KMS-11 (cell line): ENCODE results near the gene NFATC1.

ENCODE experiments used
- H2AFZ ChIP-seq: fragments of 200-600 bp; sonication (generic); 2 replicates; pipeline ENCODE4 v1.6.1; 2016; ENCODE audit warnings: antibody characterized with exemption, mixed run types, low read depth
- H3K27ac ChIP-seq: fragments of 200-600 bp; sonication (generic); 2 replicates; pipeline ENCODE4 v1.6.1; 2016; ENCODE audit warnings: mild to moderate bottlenecking, mixed run types
- H3K27me3 ChIP-seq: fragments of 200-600 bp; sonication (generic); 2 replicates; pipeline ENCODE4 v1.6.1; 2017; ENCODE audit warnings: mild to moderate bottlenecking, low read depth, mixed run types, moderate library complexity; ENCODE audit not compliant: insufficient read depth
- H3K36me3 ChIP-seq: fragments of 200-600 bp; sonication (generic); 2 replicates; pipeline ENCODE4 v1.6.1; 2017; ENCODE audit warnings: mild to moderate bottlenecking, mixed run types; ENCODE audit not compliant: insufficient read depth
- H3K4me1 ChIP-seq: fragments of 200-600 bp; sonication (generic); 2 replicates; pipeline ENCODE4 v1.6.1; 2016; ENCODE audit warnings: mild to moderate bottlenecking, low read depth, mixed run types; ENCODE audit not compliant: poor library complexity, severe bottlenecking
- H3K4me2 ChIP-seq: fragments of 200-600 bp; sonication (generic); 2 replicates; pipeline ENCODE4 v1.7.0; 2016; ENCODE audit warnings: mild to moderate bottlenecking, mixed run types
- H3K4me3 ChIP-seq: fragments of 200-600 bp; sonication (generic); IDR thresholded peaks from 2 replicates; pipeline ENCODE4 v1.6.1; 2017; ENCODE audit warnings: low read depth, low read length, mixed read lengths; ENCODE audit not compliant: insufficient read depth
- H3K79me2 ChIP-seq: fragments of 200-600 bp; sonication (generic); 2 replicates; pipeline ENCODE4 v1.6.1; 2016; ENCODE audit warnings: low read depth, mixed run types; ENCODE audit not compliant: insufficient read depth
- H3K9ac ChIP-seq: fragments of 200-600 bp; sonication (generic); 2 replicates; pipeline ENCODE4 v1.6.1; 2016; ENCODE audit warnings: mild to moderate bottlenecking, mixed run types
- H4K20me1 ChIP-seq: fragments of 200-600 bp; sonication (generic); 2 replicates; pipeline ENCODE4 v1.6.1; 2016; ENCODE audit warnings: mild to moderate bottlenecking, mixed run types; ENCODE audit not compliant: insufficient read depth
- CTCF ChIP-seq: fragments of 200-600 bp; sonication (generic); conservative IDR thresholded peaks from 2 replicates; pipeline ENCODE4 v1.6.1; 2017; ENCODE audit warnings: low read depth, mild to moderate bottlenecking, antibody characterized with exemption, low read length, moderate library complexity, mixed read lengths

Gene NFATC1

GRCh38 chr18:79455261-79455660 lies 59.5 kb downstream of the NFATC1 start:
- Histone ChIP-seq H3K27me3 (no peaks in the 10 kb centered on the region), H4K20me1 (no peaks in the 10 kb centered on the region), H3K36me3 (no peaks in the 10 kb centered on the region; the same call in 1 of the 2 replicates), H3K4me3 (no peak overlapping the region), H3K27ac (no peak overlapping the region), H3K4me2 (no peak overlapping the region), H3K9ac (no peak overlapping the region), H3K79me2 (no peaks in the 10 kb centered on the region), H3K4me1 (no peaks in the 10 kb centered on the region), H2AFZ (no peak overlapping the region)
- TF ChIP-seq CTCF = no peak

DNA sequence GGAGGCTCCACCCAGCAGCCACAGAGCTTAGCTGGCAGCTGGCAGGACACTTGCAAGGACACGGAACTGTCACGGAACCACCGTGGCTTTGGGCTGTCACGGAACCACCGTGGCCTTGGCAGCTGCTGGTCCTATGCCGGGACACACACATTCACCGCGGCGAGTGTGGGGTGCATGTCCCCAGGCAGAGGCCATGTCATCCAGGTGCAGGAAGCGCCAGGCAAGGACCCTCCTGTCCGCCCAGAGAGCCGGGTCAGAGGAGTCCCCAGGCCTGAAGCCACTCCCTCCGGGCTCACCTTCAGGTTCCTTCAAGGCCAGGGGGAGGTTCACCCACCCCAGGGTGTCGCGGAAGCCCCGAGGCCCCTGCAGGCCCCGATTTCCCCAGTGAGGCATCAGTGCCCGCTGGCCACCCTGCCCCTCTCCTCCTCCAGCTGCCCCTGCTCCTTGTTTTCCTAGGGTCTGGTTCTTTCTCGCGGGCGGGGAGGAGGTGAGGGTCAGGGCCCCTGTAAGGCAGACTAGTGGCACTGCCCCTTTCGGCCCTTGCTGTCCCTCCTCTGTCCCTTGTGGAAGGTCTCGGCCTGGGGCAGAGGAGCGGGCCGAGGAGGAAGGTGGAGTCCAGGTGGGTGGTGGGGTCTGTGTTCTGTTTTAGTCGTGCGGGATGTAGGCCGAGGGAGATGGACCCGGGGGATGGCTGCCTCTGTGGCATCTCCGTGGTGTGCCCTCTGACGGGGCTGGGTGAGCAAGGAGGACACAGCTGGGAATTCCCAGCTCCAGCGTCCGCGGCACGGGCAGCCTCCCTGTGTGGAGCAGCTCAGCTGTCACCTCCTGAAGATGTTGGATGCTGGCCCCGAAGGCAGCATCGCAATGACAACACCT lies 60.6 kb downstream of the NFATC1 start:
- TF ChIP-seq CTCF = no peak
- Histone ChIP-seq H3K4me1 (no peaks in the 10 kb centered on the region), H3K27me3 (no peaks in the 10 kb centered on the region), H2AFZ (no peak overlapping the region), H3K36me3 (no peaks in the 10 kb centered on the region; the same call in 1 of the 2 replicates), H3K9ac (no peak overlapping the region), H3K79me2 (no peaks in the 10 kb centered on the region), H3K4me2 (no peak overlapping the region), H4K20me1 (no peaks in the 10 kb centered on the region), H3K27ac (no peak overlapping the region), H3K4me3 (no peak overlapping the region)

DNA sequence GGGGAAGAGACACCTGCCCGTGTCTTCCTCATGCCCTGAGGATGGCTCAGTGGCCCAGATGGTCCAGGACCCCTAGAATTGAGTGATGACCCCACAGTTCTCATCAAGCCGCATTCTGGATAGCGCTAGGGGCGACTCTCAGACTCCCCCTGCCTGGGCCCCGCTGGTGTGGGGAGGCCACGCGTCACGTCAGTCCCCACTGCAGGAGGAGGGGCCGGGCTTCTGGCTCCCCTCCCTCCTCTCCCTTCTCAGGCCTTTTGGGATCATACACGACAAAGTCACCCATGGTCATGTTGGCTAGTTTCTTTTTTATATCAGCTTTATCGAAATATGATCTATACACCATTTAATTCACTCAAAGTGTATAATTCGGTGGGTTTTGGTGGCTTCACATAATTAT lies 61.5 kb downstream of the NFATC1 start:
- H3K27ac ChIP-seq = no peak overlapping the region
- H3K4me3 ChIP-seq = no peak overlapping the region
- H3K27me3 ChIP-seq = no peaks in the 10 kb centered on the region
- H4K20me1 ChIP-seq = no peaks in the 10 kb centered on the region
- no peak overlapping the region for H3K4me2 ChIP-seq
- no peak overlapping the region for H3K9ac ChIP-seq
- TF ChIP-seq CTCF = no peak
- H3K4me1 ChIP-seq = no peaks in the 10 kb centered on the region
- H3K79me2 ChIP-seq = no peaks in the 10 kb centered on the region
- no peaks in the 10 kb centered on the region; the same call in 1 of the 2 replicates for H3K36me3 ChIP-seq
- no peak overlapping the region for H2AFZ ChIP-seq

DNA sequence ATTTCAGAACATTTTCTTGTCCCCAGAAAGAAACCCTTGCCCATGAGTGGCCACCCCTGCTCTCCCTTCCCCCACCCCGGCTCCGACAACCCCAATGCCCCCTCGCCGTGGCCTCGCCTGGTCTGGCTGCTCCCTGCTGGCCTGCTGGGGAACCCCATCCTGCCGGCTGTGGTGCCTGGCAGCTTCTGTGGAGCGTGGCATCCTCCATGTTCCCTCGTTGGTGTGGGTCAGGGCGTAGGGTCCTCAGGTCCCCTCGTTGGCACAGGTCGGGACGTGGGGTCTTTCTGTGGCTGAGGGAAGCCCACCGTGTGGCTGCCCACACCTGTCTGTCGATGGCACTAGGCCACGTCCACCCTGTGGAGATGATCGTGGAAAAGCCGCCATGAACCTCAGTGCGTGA lies 61.9 kb downstream of the NFATC1 start:
- H3K4me2 ChIP-seq = no peak overlapping the region
- no peak for TF ChIP-seq CTCF
- no peaks in the 10 kb centered on the region for H3K27me3 ChIP-seq
- no peak overlapping the region for H3K27ac ChIP-seq
- H3K4me3 ChIP-seq = no peak overlapping the region
- no peaks in the 10 kb centered on the region for H3K79me2 ChIP-seq
- no peak overlapping the region for H2AFZ ChIP-seq
- H3K4me1 ChIP-seq = no peaks in the 10 kb centered on the region
- H3K9ac ChIP-seq = no peak overlapping the region
- H3K36me3 ChIP-seq = no peaks in the 10 kb centered on the region
- H4K20me1 ChIP-seq = no peaks in the 10 kb centered on the region
